ENCODE measurements around the gene RAPGEF4. TPM values are rescaled to one million over a fixed set of nuclear protein-coding genes. Genes with fewer than 3 reads are reported as not detected.

Gene RAPGEF4
- total and polyA plus RNA-seq, 11 donors: 1.3 to 21.2 (median 10.5) TPM

GRCh38 chr2:173053043-173053699 is 317.5 kb downstream of the RAPGEF4 start:
- TF ChIP-seq POLR2A (IDR thresholded peaks at IDR 0.05) (no peak), CTCF (IDR thresholded peaks at IDR 0.05) (no peak)
- DNase-seq (no peak), ATAC-seq (no peak)
- WGBS, 4 donors: 91 to 95% (median 92%) methylated on average over 3 of the region's 3 CpGs
- H3K27ac ChIP-seq: no peak overlapping the region
- intact Hi-C loops (cut with DNase I): no loop called here
- no peak overlapping the region for H3K4me3 ChIP-seq
- H3K36me3 ChIP-seq: peaks cover 0 to 7% (median 0%) of the 10 kb centered on the region in 9 donors
- no peaks in the 10 kb centered on the region for H3K9me3 ChIP-seq
- H3K27me3 ChIP-seq: no peaks in the 10 kb centered on the region
- peaks cover 0 to 35% (median 14%) of the 10 kb centered on the region in 12 donors for H3K4me1 ChIP-seq

- H3K27me3 ChIP-seq: no peaks in the 10 kb centered on the region
- intact Hi-C loops (cut with DNase I): no loop called here
- TF ChIP-seq CTCF (IDR thresholded peaks at IDR 0.05): no peak
- TF ChIP-seq POLR2A (IDR thresholded peaks at IDR 0.05): no peak
- DNase-seq (no peak), ATAC-seq (no peak)
- H3K4me3 ChIP-seq: no peak overlapping the region
- H3K9me3 ChIP-seq: no peaks in the 10 kb centered on the region
- H3K36me3 ChIP-seq: peaks cover 0 to 7% (median 0%) of the 10 kb centered on the region in 9 donors
- H3K4me1 ChIP-seq: peaks cover 0 to 30% (median 5%) of the 10 kb centered on the region in 12 donors
- H3K27ac ChIP-seq: no peak overlapping the region
- 92 to 98% (median 95%) methylated on average over 3 of the region's 3 CpGs for WGBS, 4 donors
These were observed 318.8 kb downstream of the RAPGEF4 start for GRCh38 chr2:173054466-173054865.

GRCh38 chr2:173056705-173057364 is 321.2 kb downstream of the RAPGEF4 start:
- no peak overlapping the region for H3K4me3 ChIP-seq
- H3K4me1 ChIP-seq: peaks cover 0 to 32% (median 2%) of the 10 kb centered on the region in 12 donors
- TF ChIP-seq CTCF (IDR thresholded peaks at IDR 0.05) (no peak), POLR2A (IDR thresholded peaks at IDR 0.05) (no peak)
- ATAC-seq (peak; percentile 36 to 54 (median 40)), DNase-seq (peak in 1 of 5 donors; percentile 28)
- no peaks in the 10 kb centered on the region for H3K9me3 ChIP-seq
- peaks cover 0 to 2% (median 0%) of the 10 kb centered on the region in 9 donors for H3K36me3 ChIP-seq
- WGBS, 4 donors: 49 to 58% (median 51%) methylated on average over 4 of the region's 4 CpGs
- no peaks in the 10 kb centered on the region for H3K27me3 ChIP-seq
- intact Hi-C loops (cut with DNase I): no loop called here
- peak overlapping the region in 2 of 12 donors; percentile 30 to 31 for H3K27ac ChIP-seq

- intact Hi-C loops (cut with DNase I): no loop called here
These were observed 322.5 kb downstream of the RAPGEF4 start for GRCh38 chr2:173058097-173058496.

More at GRCh38 chr2:173058097-173058496, 322.5 kb downstream of the RAPGEF4 start:
- ATAC-seq: peak in 2 of 4 donors; percentile 26 to 46
- Histone ChIP-seq H3K4me3 (no peak overlapping the region), H3K36me3 (no peaks in the 10 kb centered on the region), H3K27ac (no peak overlapping the region), H3K4me1 (peaks cover 0 to 31% (median 2%) of the 10 kb centered on the region in 12 donors), H3K9me3 (no peaks in the 10 kb centered on the region), H3K27me3 (no peaks in the 10 kb centered on the region)
- TF ChIP-seq CTCF (IDR thresholded peaks at IDR 0.05) (no peak), POLR2A (IDR thresholded peaks at IDR 0.05) (no peak)
- no peak for DNase-seq
